Measurements from ENCODE around the gene BACE2.

Gene BACE2

DNA sequence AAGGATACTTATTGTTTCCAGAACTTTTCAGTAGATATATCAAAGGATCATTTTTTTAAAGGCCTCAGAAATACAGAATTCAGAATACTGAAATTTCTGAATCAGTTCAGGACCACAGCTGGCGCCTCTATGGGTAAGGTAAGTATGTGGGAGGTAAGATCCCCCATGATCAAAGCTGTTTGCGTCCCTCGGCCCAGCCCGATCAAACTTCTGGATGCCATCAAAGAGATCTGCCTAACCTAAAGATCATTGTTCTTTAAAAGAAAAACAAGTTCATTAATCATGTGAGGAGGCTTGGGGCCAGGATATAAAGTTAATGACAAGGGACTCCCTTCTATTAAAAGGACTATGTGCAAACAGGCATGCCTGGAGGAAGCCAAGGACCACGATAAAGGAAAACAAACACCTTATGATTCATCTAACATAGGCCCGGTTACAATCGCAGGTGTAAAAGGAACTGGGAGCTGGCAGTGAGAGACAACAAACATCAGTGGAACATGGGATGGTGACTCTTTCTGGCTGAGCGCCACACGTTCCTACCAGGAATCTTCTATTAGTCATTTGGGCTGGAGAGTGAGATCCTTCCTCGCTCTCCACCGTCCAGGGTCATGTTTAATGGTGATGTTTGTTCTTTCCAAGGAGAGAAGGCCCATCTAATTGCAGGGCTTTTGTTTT, 2.8 kb upstream of the BACE2 start:
- TF ChIP-seq, protein P1, sequence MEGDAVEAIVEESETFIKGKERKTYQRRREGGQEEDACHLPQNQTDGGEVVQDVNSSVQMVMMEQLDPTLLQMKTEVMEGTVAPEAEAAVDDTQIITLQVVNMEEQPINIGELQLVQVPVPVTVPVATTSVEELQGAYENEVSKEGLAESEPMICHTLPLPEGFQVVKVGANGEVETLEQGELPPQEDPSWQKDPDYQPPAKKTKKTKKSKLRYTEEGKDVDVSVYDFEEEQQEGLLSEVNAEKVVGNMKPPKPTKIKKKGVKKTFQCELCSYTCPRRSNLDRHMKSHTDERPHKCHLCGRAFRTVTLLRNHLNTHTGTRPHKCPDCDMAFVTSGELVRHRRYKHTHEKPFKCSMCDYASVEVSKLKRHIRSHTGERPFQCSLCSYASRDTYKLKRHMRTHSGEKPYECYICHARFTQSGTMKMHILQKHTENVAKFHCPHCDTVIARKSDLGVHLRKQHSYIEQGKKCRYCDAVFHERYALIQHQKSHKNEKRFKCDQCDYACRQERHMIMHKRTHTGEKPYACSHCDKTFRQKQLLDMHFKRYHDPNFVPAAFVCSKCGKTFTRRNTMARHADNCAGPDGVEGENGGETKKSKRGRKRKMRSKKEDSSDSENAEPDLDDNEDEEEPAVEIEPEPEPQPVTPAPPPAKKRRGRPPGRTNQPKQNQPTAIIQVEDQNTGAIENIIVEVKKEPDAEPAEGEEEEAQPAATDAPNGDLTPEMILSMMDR (IDR thresholded peaks at IDR 0.05; ENCODE audit: low read depth, low read length): no peak
- DNase-seq (ENCODE audit: low read depth, low spot score): no peak
- H3K4me3 ChIP-seq (ENCODE audit: low read depth, low read length): no peak overlapping the region
- in situ Hi-C loops (cut with HindIII; ENCODE audit: low sequenced_read_pairs): no loop called here

GRCh38 chr21:41166884-41167283, 1.1 kb upstream of the BACE2 start:
- DNase-seq (ENCODE audit: low read depth, low spot score): no peak
- peak overlapping the region; percentile 71 for H3K4me3 ChIP-seq (ENCODE audit: low read depth, low read length)
- TF ChIP-seq, protein P1 (IDR thresholded peaks at IDR 0.05; ENCODE audit: low read depth, low read length): no peak
- in situ Hi-C loops (cut with HindIII; ENCODE audit: low sequenced_read_pairs): no loop called here

DNA sequence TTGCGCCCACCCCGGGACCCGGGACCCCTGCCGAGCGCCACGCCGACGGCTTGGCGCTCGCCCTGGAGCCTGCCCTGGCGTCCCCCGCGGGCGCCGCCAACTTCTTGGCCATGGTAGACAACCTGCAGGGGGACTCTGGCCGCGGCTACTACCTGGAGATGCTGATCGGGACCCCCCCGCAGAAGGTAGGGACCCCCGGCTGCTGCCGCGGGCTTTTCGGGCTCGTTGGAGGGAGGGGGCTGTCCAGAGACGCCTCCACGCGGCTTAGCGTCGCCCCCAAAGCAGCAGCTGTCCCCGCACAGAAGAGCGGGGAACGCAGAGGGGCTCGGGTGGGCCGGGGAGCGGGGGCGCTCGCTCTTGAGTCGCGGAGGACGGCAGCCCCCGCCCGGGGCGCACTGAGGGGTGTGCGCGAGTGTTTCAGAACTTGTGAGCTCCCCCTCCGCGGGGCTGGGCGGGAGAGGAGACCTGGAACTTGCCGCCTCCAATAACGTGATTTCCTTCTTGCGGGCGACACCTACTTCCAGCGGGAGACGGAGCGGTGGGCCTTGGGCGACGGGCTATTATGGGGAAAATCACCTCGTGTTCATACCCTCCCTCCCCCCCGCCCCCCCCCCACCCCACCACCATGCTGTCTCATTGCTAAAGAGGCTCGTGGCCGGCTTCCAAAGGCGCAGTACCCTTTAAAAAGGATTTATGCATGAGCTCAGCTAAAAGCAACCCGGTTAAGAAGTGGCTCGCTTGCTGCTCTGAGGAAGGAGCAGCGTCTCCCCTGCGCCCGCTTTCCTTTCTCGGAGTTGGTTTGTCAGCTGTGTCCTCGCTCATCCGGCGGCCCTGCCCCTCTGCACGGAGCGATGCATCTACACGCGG, 664 bp downstream of the BACE2 start:
- TF ChIP-seq, protein P1 (IDR thresholded peaks at IDR 0.05; ENCODE audit: low read depth, low read length): peak; percentile 19
- DNase-seq (ENCODE audit: low read depth, low spot score): peak; percentile 62
- in situ Hi-C loops (cut with HindIII; ENCODE audit: low sequenced_read_pairs): no loop called here
- peak overlapping the region; percentile 71 for H3K4me3 ChIP-seq (ENCODE audit: low read depth, low read length)

DNA sequence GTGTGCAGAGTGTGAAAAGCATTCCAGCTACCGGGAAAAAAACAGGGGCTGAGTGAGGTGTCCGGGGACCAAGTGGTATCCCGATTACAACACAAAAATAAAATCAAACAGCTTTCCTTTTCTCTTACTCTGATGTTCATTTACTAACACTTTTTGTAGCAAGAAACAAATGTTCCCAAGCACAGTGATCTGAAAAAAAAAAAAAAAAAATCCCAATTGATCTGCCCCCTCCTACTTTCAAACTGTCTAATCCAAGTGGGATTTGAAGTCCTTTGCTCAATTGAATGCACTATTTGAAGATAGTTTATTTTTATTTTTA, 1.3 kb downstream of the BACE2 start:
- H3K4me3 ChIP-seq (ENCODE audit: low read depth, low read length): peak overlapping the region; percentile 71
- in situ Hi-C loops (cut with HindIII; ENCODE audit: low sequenced_read_pairs): no loop called here
- DNase-seq (ENCODE audit: low read depth, low spot score): no peak
- TF ChIP-seq, protein P1 (IDR thresholded peaks at IDR 0.05; ENCODE audit: low read depth, low read length): no peak

GRCh38 chr21:41169701-41170100, 1.7 kb downstream of the BACE2 start:
- H3K4me3 ChIP-seq (ENCODE audit: low read depth, low read length): no peak overlapping the region
- TF ChIP-seq, protein P1 (IDR thresholded peaks at IDR 0.05; ENCODE audit: low read depth, low read length): no peak
- in situ Hi-C loops (cut with HindIII; ENCODE audit: low sequenced_read_pairs): no loop called here
- DNase-seq (ENCODE audit: low read depth, low spot score): no peak

- peak; percentile 25 for DNase-seq (ENCODE audit: low read depth, low spot score)
- in situ Hi-C loops (cut with HindIII; ENCODE audit: low sequenced_read_pairs): no loop called here
These were observed 2.5 kb downstream of the BACE2 start for GRCh38 chr21:41170442-41170841.

More at GRCh38 chr21:41170442-41170841, 2.5 kb downstream of the BACE2 start:
- TF ChIP-seq, protein P1 (IDR thresholded peaks at IDR 0.05; ENCODE audit: low read depth, low read length): peak; percentile 73
- no peak overlapping the region for H3K4me3 ChIP-seq (ENCODE audit: low read depth, low read length)

Measured in astrocyte of the spinal cord (primary cell).